H9 (cell line): ENCODE data around the gene SLC16A10. TPM values are rescaled to one million over a fixed set of nuclear protein-coding genes. Genes with fewer than 3 reads are reported as not detected.

Experiments
- DNase-seq: peaks from one replicate; pipeline ENCODE4 v3.0.0-alpha.2; 2017
- H2AFZ ChIP-seq: one replicate; pipeline ENCODE4 v1.6.1; 2013; ENCODE audit warnings: mild to moderate bottlenecking, low read length, control low read depth, moderate library complexity
- H2AK5ac ChIP-seq: 2 replicates; pipeline ENCODE4 v1.6.1; 2013; ENCODE audit warnings: low read length, control low read depth, mixed read lengths; ENCODE audit not compliant: insufficient read length
- H2BK120ac ChIP-seq: one replicate; pipeline ENCODE4 v1.6.1; 2013; ENCODE audit warnings: low read depth, mild to moderate bottlenecking, low read length, control low read depth, inconsistent platforms; ENCODE audit not compliant: poor library complexity, severe bottlenecking
- H2BK12ac ChIP-seq: 2 replicates; pipeline ENCODE4 v1.6.1; 2013; ENCODE audit warnings: low read length, control low read depth, mixed read lengths, low read depth; ENCODE audit not compliant: insufficient read length
- H2BK15ac ChIP-seq: 2 replicates; pipeline ENCODE4 v1.6.1; 2013; ENCODE audit warnings: low read depth, low read length, control low read depth
- H2BK20ac ChIP-seq: one replicate; pipeline ENCODE4 v1.6.1; 2013; ENCODE audit warnings: low read depth, mild to moderate bottlenecking, low read length, control low read depth, inconsistent platforms; ENCODE audit not compliant: poor library complexity, severe bottlenecking
- H2BK5ac ChIP-seq: 2 replicates; pipeline ENCODE4 v1.6.1; 2013; ENCODE audit warnings: low read length, control low read depth, mixed read lengths; ENCODE audit not compliant: insufficient read length
- H3K14ac ChIP-seq: 2 replicates; pipeline ENCODE4 v1.6.1; 2013; ENCODE audit warnings: low read length, control low read depth; ENCODE audit not compliant: insufficient read depth
- H3K18ac ChIP-seq: 2 replicates; pipeline ENCODE4 v1.6.1; 2013; ENCODE audit warnings: low read depth, mild to moderate bottlenecking, mixed read lengths, low read length, control low read depth; ENCODE audit not compliant: insufficient read length
- H3K23ac ChIP-seq: 2 replicates; pipeline ENCODE4 v1.6.1; 2013; ENCODE audit warnings: low read length, control low read depth, mixed read lengths, low read depth; ENCODE audit not compliant: insufficient read length
- H3K23me2 ChIP-seq: 2 replicates; pipeline ENCODE4 v1.6.1; 2013; ENCODE audit warnings: low read depth, mild to moderate bottlenecking, mixed read lengths, low read length, control low read depth; ENCODE audit not compliant: insufficient read length, poor library complexity, severe bottlenecking
- H3K27ac ChIP-seq: 2 replicates; pipeline ENCODE4 v1.5.1; 2013; ENCODE audit warnings: low read length, control low read depth, mixed read lengths, low read depth; ENCODE audit not compliant: insufficient read length
- H3K27me3 ChIP-seq: 2 replicates; pipeline ENCODE4 v1.6.1; 2013; ENCODE audit warnings: low read length, control low read depth, inconsistent platforms; ENCODE audit not compliant: insufficient read depth
- H3K4ac ChIP-seq: 2 replicates; pipeline ENCODE4 v1.6.1; 2013; ENCODE audit warnings: low read depth, mild to moderate bottlenecking, control low read depth, inconsistent platforms, low read length, moderate library complexity
- H3K4me1 ChIP-seq: 2 replicates; pipeline ENCODE4 v1.6.1; 2013; ENCODE audit warnings: low read length, control low read depth, inconsistent platforms; ENCODE audit not compliant: insufficient read depth
- H3K4me2 ChIP-seq: 2 replicates; pipeline ENCODE4 v1.6.1; 2013; ENCODE audit warnings: low read length, control low read depth, mixed read lengths; ENCODE audit not compliant: insufficient read length, insufficient read depth
- H3K56ac ChIP-seq: 2 replicates; pipeline ENCODE4 v1.6.1; 2013; ENCODE audit warnings: low read depth, mild to moderate bottlenecking, mixed read lengths, low read length, control low read depth; ENCODE audit not compliant: insufficient read length
- H3K79me1 ChIP-seq: 2 replicates; pipeline ENCODE4 v1.6.1; 2013; ENCODE audit warnings: low read depth, mild to moderate bottlenecking, moderate library complexity, low read length, control low read depth, inconsistent platforms; ENCODE audit not compliant: insufficient read depth, poor library complexity, severe bottlenecking
- H3K79me2 ChIP-seq: 2 replicates; pipeline ENCODE4 v1.6.1; 2013; ENCODE audit warnings: low read length, control low read depth, inconsistent platforms; ENCODE audit not compliant: insufficient read depth
- H3K9ac ChIP-seq: 2 replicates; pipeline ENCODE4 v1.6.1; 2013; ENCODE audit warnings: low read length, control low read depth, mixed read lengths; ENCODE audit not compliant: insufficient read length; ENCODE audit errors: extremely low read depth
- H3K9me3 ChIP-seq: one replicate; pipeline ENCODE4 v1.6.1; 2013; ENCODE audit warnings: low read depth, low read length, inconsistent platforms; ENCODE audit not compliant: control insufficient read depth
- H3T11ph ChIP-seq: one replicate; pipeline ENCODE4 v1.6.1; 2013; ENCODE audit warnings: mild to moderate bottlenecking, low read length, control low read depth, inconsistent platforms
- H4K20me1 ChIP-seq: one replicate; pipeline ENCODE4 v1.6.1; 2013; ENCODE audit not compliant: control insufficient read depth, insufficient read length, insufficient read depth
- H4K5ac ChIP-seq: 2 replicates; pipeline ENCODE4 v1.6.1; 2013; ENCODE audit warnings: low read depth, mild to moderate bottlenecking, mixed read lengths, low read length, control low read depth; ENCODE audit not compliant: insufficient read length
- H4K8ac ChIP-seq: replicated peaks from 2 replicates; pipeline ENCODE4 v1.6.1; 2013; ENCODE audit warnings: low read length, control low read depth, mixed read lengths, low read depth; ENCODE audit not compliant: insufficient read length
- H4K91ac ChIP-seq: 2 replicates; pipeline ENCODE4 v1.6.1; 2013; ENCODE audit warnings: low read depth, mild to moderate bottlenecking, moderate library complexity, mixed read lengths, low read length, control low read depth; ENCODE audit not compliant: insufficient read length
- H3K27ac Mint-ChIP-seq, 3 experiments: 2 replicates in 2 of 3; 3 replicates in 1 of 3; pipeline ENCODE4 v1.8.0; 2020 to 2021; ENCODE audit warnings: mixed read lengths in 3 of 3, mild to moderate bottlenecking in 1 of 3, moderate library complexity in 1 of 3
- H3K27me3 Mint-ChIP-seq: 2 replicates; pipeline ENCODE4 v1.8.0; 2021; ENCODE audit warnings: low read depth, mild to moderate bottlenecking, moderate library complexity, mixed read lengths
- H3K36me3 Mint-ChIP-seq, 3 experiments: 2 replicates in 2 of 3; 3 replicates in 1 of 3; pipeline ENCODE4 v1.8.0; 2020 to 2021; ENCODE audit warnings: low read depth in 3 of 3, mixed read lengths in 3 of 3; ENCODE audit not compliant: insufficient read depth in 1 of 3
- H3K4me1 Mint-ChIP-seq, 2 experiments: 2 replicates each; pipeline ENCODE4 v1.8.0; 2020; ENCODE audit warnings: mixed read lengths in 2 of 2
- H3K4me3 Mint-ChIP-seq, 2 experiments: 2 replicates in 1 of 2; 3 replicates in 1 of 2; pipeline ENCODE4 v1.8.0; 2020 to 2021; ENCODE audit warnings: mild to moderate bottlenecking in 2 of 2, mixed read lengths in 2 of 2, moderate library complexity in 1 of 2
- H3K9me3 Mint-ChIP-seq, 2 experiments: 2 replicates in 1 of 2; 3 replicates in 1 of 2; pipeline ENCODE4 v1.8.0; 2020; ENCODE audit warnings: mild to moderate bottlenecking in 2 of 2, mixed read lengths in 2 of 2, moderate library complexity in 1 of 2
- WGBS: extraction: QIAGEN DNeasy Blood & Tissue Kit; methylation state at CpG from one replicate; pipeline ENCODE4 v1.1.7; 2013; ENCODE audit warnings: missing lambda C conversion rate, low lambda C conversion rate, mixed read lengths; ENCODE audit not compliant: insufficient read length; ENCODE audit errors: extremely low coverage; 5-methylcytosine and 5-hydroxymethylcytosine counted together
- total RNA-seq: library from RNA; stranded (reverse); gene quantifications from 2 replicates; pipeline ENCODE4 v1.2.1, GENCODE V29; 2021
- TF ChIP-seq, protein P1 (sequence below): fragments of 200-600 bp; sonication (generic); conservative IDR thresholded peaks from 3 replicates; pipeline ENCODE4 v1.8.0; 2021; ENCODE audit warnings: antibody characterized with exemption, mild to moderate bottlenecking

SLC16A10 gene
- total RNA-seq, 1 experiment from 2014 or later, result 11.4 TPM

DNA sequence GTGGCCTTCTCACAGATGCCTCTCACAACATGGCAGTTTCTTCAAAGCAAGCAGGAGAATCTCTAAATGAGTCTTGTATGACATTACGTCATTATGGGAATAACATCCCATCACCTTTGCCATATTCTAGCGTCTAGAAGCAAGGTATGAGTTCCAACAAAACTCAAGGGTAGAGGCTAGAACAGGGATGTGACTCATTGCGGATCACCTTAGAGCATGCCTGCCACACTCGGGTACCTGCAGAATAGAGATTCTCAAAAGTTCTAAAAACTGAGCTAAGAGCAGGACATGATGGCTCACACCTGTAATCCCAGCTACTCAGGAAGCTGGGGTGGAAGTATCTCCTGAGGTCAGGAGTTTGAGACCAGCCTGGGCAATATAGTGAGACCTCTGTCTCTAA lies 182.8 kb downstream of the SLC16A10 start:
- no CpG with 5 or more reads among the region's 4 CpGs for WGBS
- Histone ChIP-seq H3K9ac (no peak overlapping the region), H4K20me1 (no peaks in the 10 kb centered on the region), H4K91ac (no peak overlapping the region), H3K79me1 (no peaks in the 10 kb centered on the region), H3K23me2 (no peaks in the 10 kb centered on the region), H3T11ph (no peak overlapping the region), H2BK5ac (no peak overlapping the region), H4K5ac (no peak overlapping the region), H3K18ac (no peak overlapping the region), H3K14ac (no peak overlapping the region), H3K27ac (no peak overlapping the region), H3K4ac (no peak overlapping the region), H3K79me2 (no peaks in the 10 kb centered on the region), H2BK20ac (no peak overlapping the region), H3K9me3 (no peaks in the 10 kb centered on the region), H2BK15ac (no peak overlapping the region), H3K23ac (no peak overlapping the region), H2BK12ac (no peak overlapping the region), H2BK120ac (no peak overlapping the region), H3K4me2 (no peak overlapping the region), H3K56ac (no peak overlapping the region), H4K8ac (no peak overlapping the region), H2AFZ (no peak overlapping the region), H2AK5ac (no peak overlapping the region), H3K27me3 (no peaks in the 10 kb centered on the region), H3K4me1 (no peaks in the 10 kb centered on the region)
- no peaks in the 10 kb centered on the region; the same call in none of the 2 replicates for H3K27me3 Mint-ChIP-seq
- no peaks in the 10 kb centered on the region for H3K4me1 Mint-ChIP-seq
- no peak overlapping the region for H3K4me3 Mint-ChIP-seq
- no peak for DNase-seq
- no peak overlapping the region for H3K27ac Mint-ChIP-seq
- TF ChIP-seq, protein P1, sequence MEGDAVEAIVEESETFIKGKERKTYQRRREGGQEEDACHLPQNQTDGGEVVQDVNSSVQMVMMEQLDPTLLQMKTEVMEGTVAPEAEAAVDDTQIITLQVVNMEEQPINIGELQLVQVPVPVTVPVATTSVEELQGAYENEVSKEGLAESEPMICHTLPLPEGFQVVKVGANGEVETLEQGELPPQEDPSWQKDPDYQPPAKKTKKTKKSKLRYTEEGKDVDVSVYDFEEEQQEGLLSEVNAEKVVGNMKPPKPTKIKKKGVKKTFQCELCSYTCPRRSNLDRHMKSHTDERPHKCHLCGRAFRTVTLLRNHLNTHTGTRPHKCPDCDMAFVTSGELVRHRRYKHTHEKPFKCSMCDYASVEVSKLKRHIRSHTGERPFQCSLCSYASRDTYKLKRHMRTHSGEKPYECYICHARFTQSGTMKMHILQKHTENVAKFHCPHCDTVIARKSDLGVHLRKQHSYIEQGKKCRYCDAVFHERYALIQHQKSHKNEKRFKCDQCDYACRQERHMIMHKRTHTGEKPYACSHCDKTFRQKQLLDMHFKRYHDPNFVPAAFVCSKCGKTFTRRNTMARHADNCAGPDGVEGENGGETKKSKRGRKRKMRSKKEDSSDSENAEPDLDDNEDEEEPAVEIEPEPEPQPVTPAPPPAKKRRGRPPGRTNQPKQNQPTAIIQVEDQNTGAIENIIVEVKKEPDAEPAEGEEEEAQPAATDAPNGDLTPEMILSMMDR, result no peak
- H3K36me3 Mint-ChIP-seq, result peaks cover 27 to 72% (median 54%) of the 10 kb centered on the region in 3 experiments
- H3K9me3 Mint-ChIP-seq, result peaks cover 8 to 11% of the 10 kb centered on the region in 2 experiments
